RWPE1 (cell line): Measurements from ENCODE around the gene DNM3.
"Not testable (repeated sequence)": the region's sequence is repeated elsewhere in the genome, so short reads cannot be mapped to it uniquely, and the experiment has no call there.

Experiments used
- CTCF ChIA-PET: fragments of 350-600 bp; sonication (Branson Sonifier 250); formaldehyde crosslinking; extraction: SDS; loops from one replicate; lab custom pipeline; 2021; lab: Yijun Ruan, JAX
- POLR2A ChIA-PET: fragments of 400-600 bp; formaldehyde crosslinking; extraction: SDS; loops from one replicate; lab custom pipeline; 2020; ENCODE audit warnings: antibody characterized with exemption; ENCODE audit not compliant: low non-redundant PET; lab: Yijun Ruan, JAX
- DNase-seq: peaks from one replicate; pipeline ENCODE4 v3.0.0; 2012; ENCODE audit warnings: low spot score
- H3K27ac ChIP-seq: fragments of 450-650 bp; 2 replicates; pipeline ENCODE4 v1.5.1; 2017
- CTCF ChIP-seq: fragments of 450-650 bp; conservative IDR thresholded peaks from 2 replicates; pipeline ENCODE4 v1.5.1; 2017; ENCODE audit warnings: low read depth, mild to moderate bottlenecking

DNM3 gene

GRCh38 chr1:172071746-172072145 lies 230.4 kb downstream of the DNM3 start:
- POLR2A ChIA-PET, result no interaction called here
- TF ChIP-seq CTCF, result no peak
- CTCF ChIA-PET, result interaction anchor here (0.7 kb wide), 1 partner anchor 429 kb away, joined by 4 read pairs; no protein-coding TSS in a partner anchor
- no peak overlapping the region for H3K27ac ChIP-seq
- peak; percentile 4 for DNase-seq

GRCh38 chr1:172079859-172080258 lies 238.6 kb downstream of the DNM3 start:
- H3K27ac ChIP-seq, DNase-seq, POLR2A ChIA-PET: not testable (repeated sequence)
- CTCF ChIA-PET, result interaction anchor here (0.7 kb wide), 1 partner anchor 54 kb away, joined by 4 read pairs; no protein-coding TSS in a partner anchor

GRCh38 chr1:172083191-172083590 lies 241.9 kb downstream of the DNM3 start:
- CTCF ChIA-PET, result interaction anchor here (0.6 kb wide), 1 partner anchor 66 kb away, joined by 4 read pairs; no protein-coding TSS in a partner anchor
- POLR2A ChIA-PET, result no interaction called here
- no peak overlapping the region for H3K27ac ChIP-seq
- no peak for TF ChIP-seq CTCF
- DNase-seq, result no peak

- TF ChIP-seq CTCF, result no peak
- CTCF ChIA-PET, result no interaction called here
- no peak for DNase-seq
- POLR2A ChIA-PET, result no interaction called here
- no peak overlapping the region for H3K27ac ChIP-seq
These were observed 243.6 kb downstream of the DNM3 start for GRCh38 chr1:172084876-172085275.

- POLR2A ChIA-PET, result no interaction called here
- CTCF ChIA-PET, result no interaction called here
- H3K27ac ChIP-seq, result no peak overlapping the region
- no peak for TF ChIP-seq CTCF
- no peak for DNase-seq
These were observed 244.0 kb downstream of the DNM3 start for GRCh38 chr1:172085317-172085716.

GRCh38 chr1:172086137-172086536 lies 244.8 kb downstream of the DNM3 start:
- POLR2A ChIA-PET, result no interaction called here
- no peak overlapping the region for H3K27ac ChIP-seq
- DNase-seq, result no peak
- TF ChIP-seq CTCF, result no peak
- CTCF ChIA-PET, result no interaction called here

- H3K27ac ChIP-seq, result no peak overlapping the region
- ChIA-PET POLR2A (no interaction called here), CTCF (no interaction called here)
- no peak for DNase-seq
- no peak for TF ChIP-seq CTCF
These were observed 247.0 kb downstream of the DNM3 start for GRCh38 chr1:172088256-172088655.
